ENCODE results near the gene NAALADL2.
"Not testable (repeated sequence)": the region's sequence is repeated elsewhere in the genome, so short reads cannot be mapped to it uniquely, and the experiment has no call there.

The NAALADL2 gene

DNA sequence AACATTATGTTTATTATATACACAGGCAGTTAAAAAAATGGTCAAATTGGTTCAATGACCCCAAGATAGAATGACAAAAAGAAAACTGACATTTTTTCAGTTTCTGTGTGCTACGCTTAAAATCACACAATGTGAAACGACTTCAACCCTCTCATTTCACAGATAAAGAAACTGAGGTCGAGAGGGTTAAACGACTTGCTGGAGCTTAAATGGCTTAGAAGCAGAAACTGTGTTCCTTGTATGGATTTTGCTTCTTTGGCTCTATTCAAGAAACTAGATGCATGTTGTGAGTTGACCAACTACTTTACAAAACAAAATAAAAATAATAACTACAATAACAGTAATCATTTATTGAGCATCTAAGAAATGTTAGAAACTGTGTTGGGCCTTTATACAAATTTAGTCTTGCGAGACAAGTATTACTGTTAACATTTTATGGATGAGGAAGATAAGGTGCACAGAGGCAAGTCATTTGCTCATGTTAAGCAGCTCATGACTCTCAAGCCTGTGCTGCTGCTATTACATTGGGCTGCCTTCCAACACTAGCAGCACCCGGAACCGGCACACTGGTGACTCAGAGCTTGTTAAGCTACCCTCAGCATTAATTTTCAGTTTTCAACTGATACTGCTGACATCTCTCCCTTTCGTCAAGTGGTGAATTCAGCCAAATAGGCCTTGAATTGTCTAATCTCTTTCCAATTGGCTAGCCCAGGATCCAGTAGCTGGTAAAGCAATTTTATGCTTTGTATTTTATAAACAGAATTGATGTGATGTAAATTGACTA lies 487.6 kb downstream of the NAALADL2 start:
- no peaks in the 10 kb centered on the region for H3K9me3 Mint-ChIP-seq
- no peak overlapping the region for H3K4me3 Mint-ChIP-seq
- H3K27ac Mint-ChIP-seq = no peak overlapping the region

DNA sequence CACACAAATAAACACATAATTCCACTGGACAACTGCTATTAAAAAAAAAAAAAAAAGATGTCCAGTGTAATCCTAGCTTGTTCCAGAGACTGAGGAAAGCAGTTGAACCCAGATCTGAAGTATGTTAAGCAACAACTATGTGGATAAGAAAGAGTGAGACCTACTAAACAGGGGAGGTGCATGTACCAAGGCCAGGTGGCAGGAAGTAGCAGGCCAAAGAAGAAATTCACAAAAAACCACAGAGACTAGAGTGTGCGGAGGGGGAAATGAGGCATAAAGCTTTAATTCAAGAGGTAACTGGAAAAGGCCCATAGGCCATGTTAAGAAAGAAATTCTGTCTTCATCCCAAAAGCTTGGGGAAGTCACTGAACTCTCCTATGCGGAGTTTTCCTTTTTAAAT lies 490.0 kb downstream of the NAALADL2 start:
- Mint-ChIP-seq H3K27ac (no peak overlapping the region), H3K4me1 (no peaks in the 10 kb centered on the region), H3K36me3 (ENCODE audit: low read depth) (no peaks in the 10 kb centered on the region), H3K9me3 (no peaks in the 10 kb centered on the region), H3K4me3 (no peak overlapping the region), H3K27me3 (ENCODE audit: low read depth) (peaks cover 4% of the 10 kb centered on the region)
- TF ChIP-seq, protein P1, sequence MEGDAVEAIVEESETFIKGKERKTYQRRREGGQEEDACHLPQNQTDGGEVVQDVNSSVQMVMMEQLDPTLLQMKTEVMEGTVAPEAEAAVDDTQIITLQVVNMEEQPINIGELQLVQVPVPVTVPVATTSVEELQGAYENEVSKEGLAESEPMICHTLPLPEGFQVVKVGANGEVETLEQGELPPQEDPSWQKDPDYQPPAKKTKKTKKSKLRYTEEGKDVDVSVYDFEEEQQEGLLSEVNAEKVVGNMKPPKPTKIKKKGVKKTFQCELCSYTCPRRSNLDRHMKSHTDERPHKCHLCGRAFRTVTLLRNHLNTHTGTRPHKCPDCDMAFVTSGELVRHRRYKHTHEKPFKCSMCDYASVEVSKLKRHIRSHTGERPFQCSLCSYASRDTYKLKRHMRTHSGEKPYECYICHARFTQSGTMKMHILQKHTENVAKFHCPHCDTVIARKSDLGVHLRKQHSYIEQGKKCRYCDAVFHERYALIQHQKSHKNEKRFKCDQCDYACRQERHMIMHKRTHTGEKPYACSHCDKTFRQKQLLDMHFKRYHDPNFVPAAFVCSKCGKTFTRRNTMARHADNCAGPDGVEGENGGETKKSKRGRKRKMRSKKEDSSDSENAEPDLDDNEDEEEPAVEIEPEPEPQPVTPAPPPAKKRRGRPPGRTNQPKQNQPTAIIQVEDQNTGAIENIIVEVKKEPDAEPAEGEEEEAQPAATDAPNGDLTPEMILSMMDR (IDR thresholded peaks at IDR 0.05; ENCODE audit: unreplicated experiment in 3 of 3) = no peak

More for the DNA sequence above, 487.6 kb downstream of the NAALADL2 start:
- H3K27me3 Mint-ChIP-seq (ENCODE audit: low read depth) = peaks cover 4% of the 10 kb centered on the region
- TF ChIP-seq, protein P1 (IDR thresholded peaks at IDR 0.05; ENCODE audit: unreplicated experiment in 3 of 3) = no peak
- no peaks in the 10 kb centered on the region for H3K4me1 Mint-ChIP-seq
- no peaks in the 10 kb centered on the region for H3K36me3 Mint-ChIP-seq (ENCODE audit: low read depth)

DNA sequence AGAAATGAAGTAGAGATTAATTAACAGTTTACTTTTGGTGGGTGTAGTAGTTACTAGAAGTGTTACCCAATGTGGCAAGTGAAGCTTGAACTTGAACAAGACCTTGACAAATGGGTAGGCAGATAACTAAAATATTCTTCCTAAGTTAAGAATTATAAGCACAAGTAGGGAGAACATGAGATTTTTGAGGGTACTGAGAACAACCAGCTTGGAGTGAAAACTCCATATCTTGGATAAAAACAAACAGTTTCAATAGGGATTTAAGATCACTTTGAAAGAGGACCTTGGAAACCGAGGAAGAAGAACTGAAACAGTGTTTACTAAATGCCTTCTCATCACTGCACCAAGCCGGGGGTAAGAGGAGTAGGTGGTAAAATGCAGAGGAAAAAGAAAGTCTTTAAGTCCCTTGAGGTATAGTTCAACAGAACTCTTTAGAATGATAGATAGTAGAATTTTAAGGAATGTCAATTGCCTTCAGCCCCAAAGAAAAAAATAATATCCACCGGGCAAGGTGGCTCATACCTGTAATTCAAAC lies 496.7 kb downstream of the NAALADL2 start:
- no peaks in the 10 kb centered on the region for H3K27me3 Mint-ChIP-seq (ENCODE audit: low read depth)
- no peaks in the 10 kb centered on the region for H3K36me3 Mint-ChIP-seq (ENCODE audit: low read depth)
- no peaks in the 10 kb centered on the region for H3K9me3 Mint-ChIP-seq
- TF ChIP-seq, protein P1 (IDR thresholded peaks at IDR 0.05; ENCODE audit: unreplicated experiment in 3 of 3) = no peak
- H3K27ac Mint-ChIP-seq = no peak overlapping the region
- H3K4me3 Mint-ChIP-seq = no peak overlapping the region
- H3K4me1 Mint-ChIP-seq = no peaks in the 10 kb centered on the region

DNA sequence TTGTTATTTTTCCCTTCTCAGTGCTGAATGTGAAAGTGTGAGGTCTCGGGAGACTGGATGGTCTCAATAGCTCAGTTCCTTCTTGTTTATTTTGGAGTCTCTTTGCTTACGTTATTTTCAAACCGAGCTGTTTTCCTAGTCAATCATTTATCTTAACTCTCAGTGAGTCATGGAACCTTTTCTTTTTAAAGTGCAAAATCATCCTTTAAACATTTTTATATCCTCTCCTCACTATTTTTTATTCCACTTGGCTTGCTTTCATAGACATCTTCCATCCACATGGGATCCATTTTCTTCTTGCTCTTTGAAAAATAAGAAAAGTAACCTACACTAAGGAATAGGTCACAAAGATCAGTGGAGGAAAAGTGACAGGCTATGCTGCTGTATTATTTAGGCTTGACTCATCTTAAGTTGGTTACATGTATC lies 497.8 kb downstream of the NAALADL2 start:
- no peaks in the 10 kb centered on the region for H3K27me3 Mint-ChIP-seq (ENCODE audit: low read depth)
- peaks cover 3% of the 10 kb centered on the region for H3K9me3 Mint-ChIP-seq
- peak overlapping the region in 1 of 3 experiments; percentile 18 for H3K27ac Mint-ChIP-seq
- H3K4me1 Mint-ChIP-seq = no peaks in the 10 kb centered on the region
- H3K4me3 Mint-ChIP-seq = no peak overlapping the region
- H3K36me3 Mint-ChIP-seq (ENCODE audit: low read depth) = peaks cover 4% of the 10 kb centered on the region
- TF ChIP-seq, protein P1 (IDR thresholded peaks at IDR 0.05; ENCODE audit: unreplicated experiment in 3 of 3) = no peak

DNA sequence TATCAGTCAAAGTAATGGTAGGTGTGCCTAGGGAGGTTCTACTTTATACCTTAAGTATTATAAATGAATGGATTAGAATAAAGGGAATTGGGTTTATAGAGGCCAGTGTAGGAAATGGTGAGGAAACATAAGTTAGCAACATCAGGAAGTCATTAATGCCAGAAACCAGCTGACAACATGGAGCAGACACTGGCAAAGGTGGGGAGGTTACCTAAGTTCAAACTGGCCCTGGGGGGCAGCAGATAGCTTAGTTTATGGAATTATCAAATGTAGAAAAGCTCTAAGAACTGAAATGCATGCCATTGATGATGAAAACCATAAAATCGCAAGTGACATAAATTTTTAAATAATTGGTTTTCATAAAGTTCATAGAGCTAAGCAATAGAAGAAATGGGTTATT lies 498.6 kb downstream of the NAALADL2 start:
- Mint-ChIP-seq H3K27me3 (ENCODE audit: low read depth) (no peaks in the 10 kb centered on the region), H3K36me3 (ENCODE audit: low read depth) (peaks cover 4% of the 10 kb centered on the region), H3K9me3 (peaks cover 9% of the 10 kb centered on the region), H3K27ac (no peak overlapping the region), H3K4me3 (no peak overlapping the region), H3K4me1 (no peaks in the 10 kb centered on the region)
- TF ChIP-seq, protein P1 (IDR thresholded peaks at IDR 0.05; ENCODE audit: unreplicated experiment in 3 of 3) = no peak

DNA sequence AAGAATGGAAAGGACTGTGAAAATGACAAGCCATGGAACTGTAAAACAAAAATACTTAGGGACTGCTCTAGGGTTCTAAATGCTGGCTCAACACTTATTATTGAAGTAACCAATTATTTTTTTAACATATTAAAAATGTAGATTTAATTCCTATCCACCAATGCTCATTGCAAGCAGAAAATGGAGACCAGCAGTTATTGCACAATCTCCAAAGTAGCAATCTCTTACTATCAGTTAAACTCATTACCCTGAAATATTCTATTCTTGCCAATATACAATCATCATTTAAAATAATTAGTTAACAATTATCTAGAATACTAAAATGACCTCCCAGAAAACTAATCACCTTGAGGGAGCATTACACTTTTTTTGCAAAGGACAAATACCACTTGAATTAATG lies 499.8 kb downstream of the NAALADL2 start:
- Mint-ChIP-seq H3K27me3 (ENCODE audit: low read depth) (no peaks in the 10 kb centered on the region), H3K4me3 (no peak overlapping the region), H3K36me3 (ENCODE audit: low read depth) (peaks cover 4% of the 10 kb centered on the region), H3K27ac (no peak overlapping the region), H3K4me1 (no peaks in the 10 kb centered on the region), H3K9me3 (peaks cover 12% of the 10 kb centered on the region)
- TF ChIP-seq, protein P1 (IDR thresholded peaks at IDR 0.05; ENCODE audit: unreplicated experiment in 3 of 3) = no peak

DNA sequence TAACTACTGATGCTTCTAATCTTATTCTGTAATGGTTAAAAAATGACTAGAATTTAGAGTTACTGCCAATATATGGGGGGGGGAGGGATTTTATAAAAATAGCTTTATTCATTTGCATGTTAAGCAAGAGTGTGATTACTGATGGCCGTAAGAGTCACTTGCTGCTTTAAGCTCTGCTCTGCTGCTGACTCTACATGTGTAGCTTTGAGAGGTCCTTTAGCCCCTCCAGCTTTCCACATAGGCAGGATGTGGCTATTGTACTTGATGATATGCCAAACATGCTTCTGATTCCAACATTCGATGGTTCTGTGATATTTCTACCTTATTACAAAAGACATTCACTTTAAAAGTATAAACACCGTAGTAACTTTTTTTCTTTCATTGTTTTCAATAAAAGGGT lies 511.3 kb downstream of the NAALADL2 start:
- H3K27me3 Mint-ChIP-seq (ENCODE audit: low read depth); H3K4me3 Mint-ChIP-seq: not testable (repeated sequence)

DNA sequence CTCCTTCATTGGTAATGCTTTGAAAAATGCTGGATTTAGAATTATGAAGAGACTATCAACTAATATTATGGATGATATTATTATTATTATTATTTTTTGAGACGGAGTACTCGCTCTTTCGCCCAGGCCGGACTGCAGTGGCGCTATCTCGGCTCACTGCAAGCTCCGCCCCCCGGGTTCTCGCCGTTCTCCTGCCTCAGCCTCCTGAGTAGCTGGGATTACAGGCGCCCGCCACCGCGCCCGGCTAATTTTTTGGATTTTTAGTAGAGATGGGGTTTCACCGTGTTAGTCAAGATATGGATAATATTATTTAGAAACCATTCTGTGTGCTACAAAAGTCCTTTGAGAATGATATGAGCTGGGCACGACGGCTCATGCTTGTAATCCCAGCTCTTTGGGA lies 512.1 kb downstream of the NAALADL2 start:
- H3K4me3 Mint-ChIP-seq, H3K9me3 Mint-ChIP-seq, H3K4me1 Mint-ChIP-seq: not testable (repeated sequence)

More for the DNA sequence above, 511.3 kb downstream of the NAALADL2 start:
- not testable (repeated sequence) for H3K27ac Mint-ChIP-seq; H3K9me3 Mint-ChIP-seq; H3K4me1 Mint-ChIP-seq; H3K36me3 Mint-ChIP-seq (ENCODE audit: low read depth)

More for the DNA sequence above, 512.1 kb downstream of the NAALADL2 start:
- H3K27ac Mint-ChIP-seq; H3K27me3 Mint-ChIP-seq (ENCODE audit: low read depth); H3K36me3 Mint-ChIP-seq (ENCODE audit: low read depth): not testable (repeated sequence)
